NT2/D1 (cell line): Measurements from ENCODE around the gene PSMB1.

Experiments used
- SUZ12 ChIP-seq: IDR thresholded peaks from 2 replicates; pipeline ENCODE4 v1.6.1; 2011; ENCODE audit not compliant: insufficient read length, insufficient read depth; ENCODE audit errors: extremely low read depth
- YY1 ChIP-seq: IDR thresholded peaks from 2 replicates; pipeline ENCODE4 v1.6.1; 2011; ENCODE audit not compliant: insufficient read length, insufficient read depth
- ZNF274 ChIP-seq: IDR thresholded peaks from 2 replicates; pipeline ENCODE4 v1.6.1; 2011; ENCODE audit warnings: mild to moderate bottlenecking, low read depth, low read length

DNA sequence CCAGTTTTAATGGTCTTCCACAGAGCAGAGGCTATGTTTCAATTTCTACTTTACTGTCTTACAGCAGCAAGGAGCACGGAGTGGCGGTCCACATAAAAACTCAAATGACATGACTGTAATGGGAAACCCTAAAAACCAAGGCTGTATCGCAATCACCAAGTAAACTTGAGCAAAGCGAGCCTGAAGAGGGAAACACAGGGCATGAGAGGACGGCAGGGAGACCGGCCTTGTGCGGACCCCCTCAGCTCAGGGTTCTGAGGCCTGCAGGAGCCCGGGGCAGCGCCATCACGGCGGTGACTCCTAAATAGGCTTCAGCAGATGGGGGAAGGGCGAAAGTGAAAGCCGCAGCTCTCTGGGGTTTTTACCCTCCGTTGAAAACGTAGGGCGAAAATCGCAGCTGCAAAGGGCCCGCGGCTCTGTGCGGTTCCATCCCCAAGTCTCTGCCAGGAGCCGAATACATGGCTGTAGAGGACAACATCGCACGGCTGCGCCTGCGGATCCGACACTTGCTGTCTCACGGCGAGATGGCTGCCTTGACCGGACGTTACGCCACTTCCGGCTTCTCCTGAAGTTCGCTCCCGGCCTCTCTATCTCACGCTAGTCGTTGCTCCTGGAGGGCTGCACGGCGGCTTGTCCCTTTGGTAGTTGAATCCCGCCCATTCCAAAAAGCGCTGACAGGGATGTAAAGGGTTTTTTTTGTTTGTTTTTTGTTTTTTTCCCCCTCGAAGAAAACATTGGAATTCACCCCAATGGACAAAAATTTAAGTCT lies at the start of gene PSMB1:
- TF ChIP-seq YY1 (peak; percentile 69), SUZ12 (no peak), ZNF274 (no peak)
